SKM-1 treated with dmso at 0.1 percent for 144 hours (cell line): Measurements from ENCODE around the gene ZNF283.
"Not testable (repeated sequence)": the region's sequence is repeated elsewhere in the genome, so short reads cannot be mapped to it uniquely, and the experiment has no call there.

Source experiments
- DNase-seq: peaks from one replicate; lab custom pipeline; 2025; ENCODE audit not compliant: unreplicated experiment; lab: John Stamatoyannopoulos, UW

ZNF283 gene

GRCh38 chr19:43799502-43800142, 27.5 kb upstream of the ZNF283 start:
- DNase-seq, result no peak

GRCh38 chr19:43802216-43802951, 24.7 kb upstream of the ZNF283 start, which contains the start of gene LYPD5:
LYPD5 (minus strand) TSS chr19:43802447; CDS start chr19:43802380, 67 bp downstream.
- no peak for DNase-seq

- DNase-seq, result no peak
Measured at GRCh38 chr19:43804432-43804831, 22.7 kb upstream of the ZNF283 start.

GRCh38 chr19:43806401-43806800, 20.7 kb upstream of the ZNF283 start:
- not testable (repeated sequence) for DNase-seq

- DNase-seq, result no peak
Measured at GRCh38 chr19:43806848-43807247, 20.3 kb upstream of the ZNF283 start.

GRCh38 chr19:43807651-43808050, 19.5 kb upstream of the ZNF283 start:
- no peak for DNase-seq

GRCh38 chr19:43809762-43810696, 17.1 kb upstream of the ZNF283 start:
- DNase-seq, result peak; percentile 58

GRCh38 chr19:43811837-43812236, 15.3 kb upstream of the ZNF283 start:
- DNase-seq, result no peak

GRCh38 chr19:43812259-43812658, 14.9 kb upstream of the ZNF283 start:
- no peak for DNase-seq

- no peak for DNase-seq
Measured at GRCh38 chr19:43812688-43813087, 14.4 kb upstream of the ZNF283 start.

- no peak for DNase-seq
Measured at GRCh38 chr19:43814663-43815352, 12.3 kb upstream of the ZNF283 start.

GRCh38 chr19:43817454-43817853, 9.7 kb upstream of the ZNF283 start:
- DNase-seq, result not testable (repeated sequence)

GRCh38 chr19:43818500-43818899, 8.6 kb upstream of the ZNF283 start:
- no peak for DNase-seq

GRCh38 chr19:43820098-43820883, 6.8 kb upstream of the ZNF283 start:
- DNase-seq, result no peak

- no peak for DNase-seq
Measured at GRCh38 chr19:43820884-43821215, 6.3 kb upstream of the ZNF283 start.

- DNase-seq, result not testable (repeated sequence)
Measured at GRCh38 chr19:43823856-43824255, 3.3 kb upstream of the ZNF283 start.

GRCh38 chr19:43824572-43824971, 2.5 kb upstream of the ZNF283 start:
- not testable (repeated sequence) for DNase-seq

- DNase-seq, result no peak
Measured at GRCh38 chr19:43839139-43839538, 12.0 kb downstream of the ZNF283 start.

GRCh38 chr19:43842007-43842406, 14.9 kb downstream of the ZNF283 start:
- DNase-seq, result no peak

GRCh38 chr19:43847246-43847645, 20.1 kb downstream of the ZNF283 start:
- no peak for DNase-seq
